ENCODE measurements around the gene ZMYND15.
A peak's percentile ranks its signal among the peaks of the same experiment; 100 is the strongest.
"Not testable (repeated sequence)": the region's sequence is repeated elsewhere in the genome, so short reads cannot be mapped to it uniquely, and the experiment has no call there.

ZMYND15 gene

GRCh38 chr17:4739122-4740024 is at the start of gene ZMYND15, which contains the start of gene CXCL16:
ZMYND15 (plus strand) TSS chr17:4739833; CDS start chr17:4740549, 716 bp downstream.
CXCL16 (minus strand) TSS chr17:4739928; CDS start chr17:4739339, 589 bp downstream.
- DNase-seq (ENCODE audit: low read depth): peak; percentile 49

- not testable (repeated sequence) for DNase-seq (ENCODE audit: low read depth)
These were observed 49.8 kb upstream of the ZMYND15 start for GRCh38 chr17:4689872-4690271.

- DNase-seq (ENCODE audit: low read depth): no peak
These were observed 48.9 kb upstream of the ZMYND15 start for GRCh38 chr17:4690745-4691144.

- DNase-seq (ENCODE audit: low read depth): no peak
These were observed 47.9 kb upstream of the ZMYND15 start for GRCh38 chr17:4691686-4692085.

- no peak for DNase-seq (ENCODE audit: low read depth)
These were observed 46.2 kb upstream of the ZMYND15 start for GRCh38 chr17:4693416-4693815.

- no peak for DNase-seq (ENCODE audit: low read depth)
These were observed 43.2 kb upstream of the ZMYND15 start for GRCh38 chr17:4696437-4696805.

GRCh38 chr17:4699401-4700056 is 40.1 kb upstream of the ZMYND15 start:
- not testable (repeated sequence) for DNase-seq (ENCODE audit: low read depth)

GRCh38 chr17:4701116-4701515 is 38.5 kb upstream of the ZMYND15 start:
- peak; percentile 31 for DNase-seq (ENCODE audit: low read depth)

- peak; percentile 34 for DNase-seq (ENCODE audit: low read depth)
These were observed 36.3 kb upstream of the ZMYND15 start for GRCh38 chr17:4703330-4703691.

GRCh38 chr17:4704574-4704907 is 35.1 kb upstream of the ZMYND15 start:
- not testable (repeated sequence) for DNase-seq (ENCODE audit: low read depth)

GRCh38 chr17:4704991-4705390 is 34.6 kb upstream of the ZMYND15 start:
- no peak for DNase-seq (ENCODE audit: low read depth)

- DNase-seq (ENCODE audit: low read depth): peak; percentile 87
These were observed 33.5 kb upstream of the ZMYND15 start for GRCh38 chr17:4706121-4706520.

- DNase-seq (ENCODE audit: low read depth): peak; percentile 30
These were observed 31.2 kb upstream of the ZMYND15 start for GRCh38 chr17:4708436-4708835.

GRCh38 chr17:4709794-4710692 is 29.6 kb upstream of the ZMYND15 start, which contains the start of gene ARRB2:
ARRB2 (plus strand) TSS chr17:4710632; CDS start chr17:4710722, 90 bp downstream.
- DNase-seq (ENCODE audit: low read depth): peak; percentile 98

GRCh38 chr17:4710693-4711634 is 28.7 kb upstream of the ZMYND15 start:
- DNase-seq (ENCODE audit: low read depth): no peak

GRCh38 chr17:4711661-4712181 is 27.9 kb upstream of the ZMYND15 start:
- DNase-seq (ENCODE audit: low read depth): no peak

GRCh38 chr17:4712526-4712925 is 27.1 kb upstream of the ZMYND15 start:
- no peak for DNase-seq (ENCODE audit: low read depth)

- DNase-seq (ENCODE audit: low read depth): not testable (repeated sequence)
These were observed 25.1 kb upstream of the ZMYND15 start for GRCh38 chr17:4714340-4715062.

- DNase-seq (ENCODE audit: low read depth): no peak
These were observed 24.4 kb upstream of the ZMYND15 start for GRCh38 chr17:4715063-4715744.
